K562 (cell line): Measurements from ENCODE around the gene CTU1. TPM values are rescaled to one million over a fixed set of nuclear protein-coding genes. Genes with fewer than 3 reads are reported as not detected.

Experiments
- CBX3 ChIP-seq, 2 experiments: IDR thresholded peaks; 1 replicate in 1 of 2; 2 replicates in 1 of 2; pipeline ENCODE4 v1.6.1; 2012; ENCODE audit warnings: inconsistent platforms in 2 of 2, low read length in 2 of 2, borderline replicate concordance in 1 of 2, control low read depth in 1 of 2
- EP300 ChIP-seq: IDR thresholded peaks from 2 replicates; pipeline ENCODE4 v1.6.1; 2012; ENCODE audit warnings: low read length, improper control_type of control experiment
- ETV5 ChIP-seq: sonication (generic); formaldehyde crosslinking; IDR thresholded peaks from 2 replicates; pipeline ENCODE4 v1.4.0; 2020; ENCODE audit warnings: low read depth, mild to moderate bottlenecking, missing genetic modification reagents
- GABPA ChIP-seq: fragments of 200-800 bp; sonication (Bioruptor generic); conservative IDR thresholded peaks from 2 replicates; pipeline ENCODE4 v1.6.1; 2016; ENCODE audit warnings: low read depth, missing genetic modification characterization, missing compliant biosample characterization
- HEY1 ChIP-seq: fragments of 250-450 bp; sonication (Bioruptor Pico); IDR thresholded peaks from 2 replicates; pipeline ENCODE4 v1.5.0; 2020; ENCODE audit warnings: mild to moderate bottlenecking, moderate library complexity, borderline replicate concordance
- HMG20A ChIP-seq: fragments of 450-650 bp; formaldehyde crosslinking; conservative IDR thresholded peaks from 2 replicates; pipeline ENCODE4 v1.4.0; 2020; ENCODE audit warnings: mild to moderate bottlenecking, mixed read lengths
- KDM1A ChIP-seq, 2 experiments: fragments of 450-650 bp; IDR thresholded peaks; 2 replicates each; pipeline ENCODE4 v1.6.1; 2016; ENCODE audit warnings: mild to moderate bottlenecking in 2 of 2
- KHSRP ChIP-seq: fragments of 450-650 bp; IDR thresholded peaks from 2 replicates; pipeline ENCODE4 v1.6.1; 2017
- MCM3 ChIP-seq: fragments of 450-650 bp; IDR thresholded peaks from 2 replicates; pipeline ENCODE4 v1.6.1; 2016
- NCOA1 ChIP-seq: fragments of 450-650 bp; IDR thresholded peaks from 2 replicates; pipeline ENCODE4 v1.6.1; 2016; ENCODE audit warnings: low read depth
- NELFE ChIP-seq: IDR thresholded peaks from 2 replicates; pipeline ENCODE4 v1.6.1; 2011; ENCODE audit warnings: mild to moderate bottlenecking; ENCODE audit not compliant: insufficient read depth, insufficient read length
- NONO ChIP-seq, 2 experiments: fragments of 200-400 bp in 1 of 2; fragments of 450-650 bp in 1 of 2; formaldehyde crosslinking in 1 of 2; IDR thresholded peaks; 2 replicates each; pipeline ENCODE4 v1.6.1; 2017; ENCODE audit warnings: low read depth in 2 of 2, mild to moderate bottlenecking in 2 of 2, moderate library complexity in 2 of 2, low read length in 1 of 2
- PHB ChIP-seq: fragments of 250-450 bp; sonication (Bioruptor Pico); IDR thresholded peaks from 2 replicates; pipeline ENCODE4 v1.5.0; 2021
- POLR2A ChIP-seq: fragments of 450-650 bp; conservative IDR thresholded peaks from 2 replicates; pipeline ENCODE4 v1.6.1; 2016
- POLR3G ChIP-seq: IDR thresholded peaks from 2 replicates; pipeline ENCODE4 v1.6.1; 2011; ENCODE audit not compliant: insufficient read length, insufficient replicate concordance; ENCODE audit errors: extremely low read depth
- RBM34 ChIP-seq: fragments of 200-400 bp; formaldehyde crosslinking; IDR thresholded peaks from 2 replicates; pipeline ENCODE4 v1.6.1; 2018; ENCODE audit warnings: low read length, borderline replicate concordance; ENCODE audit not compliant: insufficient read depth
- SMARCA4 ChIP-seq: fragments of 450-650 bp; IDR thresholded peaks from 2 replicates; pipeline ENCODE4 v1.6.1; 2016
- TCF7 ChIP-seq: sonication (generic); IDR thresholded peaks from 2 replicates; pipeline ENCODE4 v1.6.1; 2016; ENCODE audit warnings: antibody characterized with exemption, borderline replicate concordance
- ZFX ChIP-seq: sonication (generic); formaldehyde crosslinking; IDR thresholded peaks from 2 replicates; pipeline ENCODE4 v1.8.0; 2022; ENCODE audit warnings: mild to moderate bottlenecking, missing genetic modification reagents, moderate library complexity
- ZNF23 ChIP-seq: fragments of 250-450 bp; sonication (Bioruptor Pico); IDR thresholded peaks from 2 replicates; pipeline ENCODE4 v1.4.0; 2020; ENCODE audit warnings: mild to moderate bottlenecking
- ZNF232 ChIP-seq: sonication (generic); formaldehyde crosslinking; IDR thresholded peaks from 2 replicates; pipeline ENCODE4 v1.8.0; 2022; ENCODE audit warnings: mild to moderate bottlenecking, missing genetic modification reagents
- ZNF384 ChIP-seq: IDR thresholded peaks from 2 replicates; pipeline ENCODE4 v1.6.1; 2012; ENCODE audit warnings: low read depth, low read length, improper control_type of control experiment
- ZNF583 ChIP-seq: fragments of 250-450 bp; sonication (Bioruptor Pico); IDR thresholded peaks from 2 replicates; pipeline ENCODE4 v1.4.0; 2020
- ZNF77 ChIP-seq: fragments of 250-450 bp; sonication (Bioruptor Pico); IDR thresholded peaks from 2 replicates; pipeline ENCODE4 v1.5.0; 2020
- polyA plus RNA-seq, 8 experiments: library from polyadenylated mRNA; depleted of rRNA in 4 of 8; stranded (reverse) in 5 of 8; unstranded in 3 of 8; fragments of >200 nt; fragmentation: Nextera tagmentation in 2 of 8; fragmentation: Illumina TruSeq in 1 of 8; extraction: Ambion mirVana in 2 of 8; extraction: Trizol in 1 of 8; gene quantifications; 2 replicates each; pipeline versions ENCODE4 v1.2.1 to v1.2.3, GENCODE V29; 2011 to 2014; ENCODE audit warnings: inconsistent platforms in 1 of 8, missing spikeins in 1 of 8
- total RNA-seq, 7 experiments: library from RNA; depleted of rRNA in 6 of 7; stranded (reverse); fragments of >200 nt in 6 of 7; fragmentation: Illumina TruSeq in 2 of 7; extraction: Trizol in 2 of 7; gene quantifications; 2 replicates each; pipeline versions ENCODE4 v1.2.1 to v1.2.3, GENCODE V29; 2011 to 2021; ENCODE audit warnings: low replicate concordance in 1 of 7
- TF ChIP-seq, protein P1 (sequence below): fragments of 450-650 bp; IDR thresholded peaks from 2 replicates; pipeline ENCODE4 v1.6.1; 2016; ENCODE audit warnings: missing biosample characterization, missing genetic modification characterization
- TF ChIP-seq, protein P2 (sequence below): fragments of 250-450 bp; sonication (Bioruptor Pico); IDR thresholded peaks from 2 replicates; pipeline ENCODE4 v1.8.0; 2021; ENCODE audit warnings: borderline replicate concordance, mild to moderate bottlenecking, moderate library complexity; ENCODE audit not compliant: poor library complexity, severe bottlenecking
- TF ChIP-seq, protein P3 (sequence below): conservative IDR thresholded peaks from 2 replicates; pipeline ENCODE4 v1.6.1; 2011; ENCODE audit warnings: low read depth, mild to moderate bottlenecking, low read length; ENCODE audit not compliant: control insufficient read depth
- TF ChIP-seq, protein P4 (sequence below): fragments of 450-650 bp; IDR thresholded peaks from one replicate; pipeline ENCODE4 v1.6.1; 2018; ENCODE audit warnings: mild to moderate bottlenecking, moderate library complexity; ENCODE audit not compliant: partially characterized antibody

The CTU1 gene
- total and polyA plus RNA-seq, 9 of the 15 experiments (the other 6 are each of a cell fraction or from before 2014, with no cell fraction given) = 0.03 to 18.4 (median 2.3) TPM; not detected in 1

DNA sequence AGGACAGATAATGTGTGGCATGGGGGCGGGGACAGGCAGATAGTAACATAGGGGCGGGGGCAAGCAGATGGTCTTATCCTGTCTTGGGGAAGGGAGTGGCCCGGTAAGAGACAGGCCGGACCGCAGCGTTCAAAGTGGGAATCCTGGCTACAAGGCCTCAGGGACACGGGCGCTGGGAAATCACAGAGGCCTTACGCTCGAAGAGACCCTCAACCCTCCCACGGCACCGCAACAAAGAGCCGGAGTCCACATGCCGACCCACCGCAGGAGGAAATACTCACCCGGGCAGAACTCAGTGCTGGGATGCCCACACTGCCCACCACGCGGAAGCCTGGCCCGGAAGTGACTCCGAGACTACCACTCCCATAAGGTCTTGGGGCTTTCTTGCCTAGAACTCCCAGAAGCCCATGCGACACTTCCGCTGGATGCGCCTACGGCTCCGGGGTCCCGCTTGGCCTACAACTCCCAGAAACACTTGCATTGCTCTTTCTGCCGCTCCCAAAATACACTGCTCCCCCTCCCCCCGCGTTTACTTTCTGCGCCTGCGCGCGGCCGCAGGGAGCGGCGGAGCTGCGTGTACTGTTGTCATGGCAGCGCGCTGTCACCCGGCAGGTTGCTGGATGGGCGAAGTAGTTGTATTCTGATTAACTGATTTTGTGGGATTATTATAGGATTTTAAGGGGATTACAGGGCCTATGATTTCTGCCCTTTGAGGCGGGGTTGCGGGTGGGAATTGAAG, at the start of gene CTU1 (continued):
- TF ChIP-seq, protein P1, sequence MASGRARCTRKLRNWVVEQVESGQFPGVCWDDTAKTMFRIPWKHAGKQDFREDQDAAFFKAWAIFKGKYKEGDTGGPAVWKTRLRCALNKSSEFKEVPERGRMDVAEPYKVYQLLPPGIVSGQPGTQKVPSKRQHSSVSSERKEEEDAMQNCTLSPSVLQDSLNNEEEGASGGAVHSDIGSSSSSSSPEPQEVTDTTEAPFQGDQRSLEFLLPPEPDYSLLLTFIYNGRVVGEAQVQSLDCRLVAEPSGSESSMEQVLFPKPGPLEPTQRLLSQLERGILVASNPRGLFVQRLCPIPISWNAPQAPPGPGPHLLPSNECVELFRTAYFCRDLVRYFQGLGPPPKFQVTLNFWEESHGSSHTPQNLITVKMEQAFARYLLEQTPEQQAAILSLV (tag) = no peak
- TF ChIP-seq TCF7 (no peak), ZNF77 (no peak), HEY1 (CRISPR knock-in tag) (no peak), PHB (CRISPR knock-in tag) (no peak), POLR3G (no peak), NELFE (no peak), NONO (IDR thresholded peaks at IDR 0.05; ENCODE audit: low read depth in 2 of 2, low read length in 1 of 2) (no peak), NCOA1 (no peak), ZNF232 (CRISPR knock-in tag) (no peak), CBX3 (IDR thresholded peaks at IDR 0.05; ENCODE audit: borderline replicate concordance in 1 of 2, low read length in 2 of 2) (no peak), RBM34 (no peak), KDM1A (IDR thresholded peaks at IDR 0.05) (no peak), GABPA (tag) (peak; percentile 98), ZNF23 (CRISPR knock-in tag) (no peak), KHSRP (no peak), ZFX (CRISPR knock-in tag) (peak; percentile 97), MCM3 (no peak), EP300 (no peak), ZNF384 (no peak), ZNF583 (no peak), ETV5 (CRISPR knock-in tag) (peak; percentile 80), SMARCA4 (no peak), POLR2A (peak; percentile 85), HMG20A (CRISPR knock-in tag) (no peak)
- TF ChIP-seq, protein P2, sequence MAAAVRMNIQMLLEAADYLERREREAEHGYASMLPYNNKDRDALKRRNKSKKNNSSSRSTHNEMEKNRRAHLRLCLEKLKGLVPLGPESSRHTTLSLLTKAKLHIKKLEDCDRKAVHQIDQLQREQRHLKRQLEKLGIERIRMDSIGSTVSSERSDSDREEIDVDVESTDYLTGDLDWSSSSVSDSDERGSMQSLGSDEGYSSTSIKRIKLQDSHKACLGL (CRISPR knock-in tag) = peak; percentile 81
- TF ChIP-seq, protein P3, sequence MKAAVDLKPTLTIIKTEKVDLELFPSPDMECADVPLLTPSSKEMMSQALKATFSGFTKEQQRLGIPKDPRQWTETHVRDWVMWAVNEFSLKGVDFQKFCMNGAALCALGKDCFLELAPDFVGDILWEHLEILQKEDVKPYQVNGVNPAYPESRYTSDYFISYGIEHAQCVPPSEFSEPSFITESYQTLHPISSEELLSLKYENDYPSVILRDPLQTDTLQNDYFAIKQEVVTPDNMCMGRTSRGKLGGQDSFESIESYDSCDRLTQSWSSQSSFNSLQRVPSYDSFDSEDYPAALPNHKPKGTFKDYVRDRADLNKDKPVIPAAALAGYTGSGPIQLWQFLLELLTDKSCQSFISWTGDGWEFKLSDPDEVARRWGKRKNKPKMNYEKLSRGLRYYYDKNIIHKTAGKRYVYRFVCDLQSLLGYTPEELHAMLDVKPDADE = peak; percentile 99
- TF ChIP-seq, protein P4, sequence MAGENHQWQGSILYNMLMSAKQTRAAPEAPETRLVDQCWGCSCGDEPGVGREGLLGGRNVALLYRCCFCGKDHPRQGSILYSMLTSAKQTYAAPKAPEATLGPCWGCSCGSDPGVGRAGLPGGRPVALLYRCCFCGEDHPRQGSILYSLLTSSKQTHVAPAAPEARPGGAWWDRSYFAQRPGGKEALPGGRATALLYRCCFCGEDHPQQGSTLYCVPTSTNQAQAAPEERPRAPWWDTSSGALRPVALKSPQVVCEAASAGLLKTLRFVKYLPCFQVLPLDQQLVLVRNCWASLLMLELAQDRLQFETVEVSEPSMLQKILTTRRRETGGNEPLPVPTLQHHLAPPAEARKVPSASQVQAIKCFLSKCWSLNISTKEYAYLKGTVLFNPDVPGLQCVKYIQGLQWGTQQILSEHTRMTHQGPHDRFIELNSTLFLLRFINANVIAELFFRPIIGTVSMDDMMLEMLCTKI = no peak
